ENCODE measurements around the gene MYL6. TPM values are rescaled to one million over a fixed set of nuclear protein-coding genes. Genes with fewer than 3 reads are reported as not detected.

Gene MYL6
- total RNA-seq, 1 donor from 2014 or later, result 1,233 TPM

DNA sequence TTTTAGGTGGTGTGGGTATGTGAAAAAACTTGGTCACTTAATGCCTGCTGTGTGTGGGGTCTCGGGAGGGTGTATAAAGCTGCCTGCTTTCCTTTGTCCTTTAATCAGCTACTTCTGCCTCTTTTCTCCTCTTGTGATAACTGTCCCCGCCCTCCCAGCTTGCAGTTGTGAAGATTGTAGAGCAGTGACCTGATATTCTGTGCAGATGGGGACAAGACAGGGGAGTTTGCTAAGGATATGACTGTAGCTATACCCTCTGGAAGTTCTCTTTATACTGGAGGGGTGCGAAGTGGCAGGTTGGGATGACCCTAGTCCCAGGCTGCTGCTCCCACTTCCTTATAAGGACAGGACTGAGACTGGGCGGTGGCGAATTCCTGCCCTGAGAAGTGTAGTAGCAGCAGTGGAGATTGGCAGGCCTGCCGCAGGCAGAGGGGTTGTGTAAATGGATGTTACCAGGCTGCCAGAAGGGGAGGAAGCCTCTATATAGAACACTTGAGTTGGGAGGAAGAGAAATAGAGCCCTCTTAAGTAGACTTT is 835 bp downstream of the MYL6 start:
- Histone ChIP-seq H3K4me2 (peak overlapping the region; percentile 90), H3K27me3 (no peaks in the 10 kb centered on the region), H3K9me3 (ENCODE audit: low read depth) (no peaks in the 10 kb centered on the region), H3K4me1 (peaks cover 49% of the 10 kb centered on the region), H3K9ac (peak overlapping the region; percentile 90), H3K36me3 (no peaks in the 10 kb centered on the region), H3K79me2 (ENCODE audit: low read depth) (peaks cover 30% of the 10 kb centered on the region), H3K27ac (peak overlapping the region; percentile 89), H3K4me3 (peak overlapping the region; percentile 73), H2AFZ (replicated peaks) (no peak overlapping the region), H4K20me1 (ENCODE audit: low read depth) (peaks cover 56% of the 10 kb centered on the region), H3F3A (ENCODE audit: low read depth) (peaks cover 78% of the 10 kb centered on the region)
- Mint-ChIP-seq H3K36me3 (peaks cover 56% of the 10 kb centered on the region), H3K9me3 (no peaks in the 10 kb centered on the region), H3K27ac (peak overlapping the region; percentile 100), H3K27me3 (ENCODE audit: insufficient read depth, low read depth) (peaks cover 33% of the 10 kb centered on the region), H3K4me1 (peaks cover 75% of the 10 kb centered on the region), H3K4me3 (peak overlapping the region; percentile 99)
- DNase-seq (ENCODE audit: low spot score), result peak; percentile 77
- no peak for TF ChIP-seq EZH2 (IDR thresholded peaks at IDR 0.05)
- TF ChIP-seq EZH2phosphoT487 (IDR thresholded peaks at IDR 0.05), result no peak
- no peak for TF ChIP-seq CTCF (IDR thresholded peaks at IDR 0.05)

DNA sequence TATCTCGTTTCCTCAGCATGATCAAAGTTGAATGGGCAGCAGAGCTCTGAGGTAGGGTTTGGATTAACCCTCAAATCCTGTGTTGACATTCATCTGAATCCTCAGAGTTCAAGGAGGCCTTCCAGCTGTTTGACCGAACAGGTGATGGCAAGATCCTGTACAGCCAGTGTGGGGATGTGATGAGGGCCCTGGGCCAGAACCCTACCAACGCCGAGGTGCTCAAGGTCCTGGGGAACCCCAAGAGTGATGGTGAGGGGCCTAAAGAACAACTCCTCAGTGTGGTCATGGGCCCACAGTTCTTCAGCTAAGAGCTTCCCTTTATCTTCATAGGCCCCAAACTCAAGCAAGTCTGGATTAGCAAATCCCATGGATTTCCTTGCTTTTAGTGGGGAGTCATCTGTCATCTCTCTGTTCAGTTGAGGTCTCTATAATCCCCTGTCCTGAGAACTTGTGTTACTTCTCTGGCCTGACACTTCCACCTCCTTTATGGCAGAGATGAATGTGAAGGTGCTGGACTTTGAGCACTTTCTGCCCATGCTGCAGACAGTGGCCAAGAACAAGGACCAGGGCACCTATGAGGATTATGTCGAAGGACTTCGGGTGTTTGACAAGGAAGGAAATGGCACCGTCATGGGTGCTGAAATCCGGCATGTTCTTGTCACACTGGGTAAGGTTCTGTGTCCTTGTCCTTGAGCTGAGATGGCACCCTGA is 1.5 kb downstream of the MYL6 start:
- H3F3A ChIP-seq (ENCODE audit: low read depth), result peaks cover 78% of the 10 kb centered on the region
- Mint-ChIP-seq H3K9me3 (no peaks in the 10 kb centered on the region), H3K27ac (peak overlapping the region; percentile 100), H3K27me3 (ENCODE audit: insufficient read depth, low read depth) (peaks cover 33% of the 10 kb centered on the region), H3K36me3 (peaks cover 59% of the 10 kb centered on the region), H3K4me1 (peaks cover 70% of the 10 kb centered on the region), H3K4me3 (peak overlapping the region; percentile 99)
- H3K79me2 ChIP-seq (ENCODE audit: low read depth), result peaks cover 30% of the 10 kb centered on the region
- H2AFZ ChIP-seq (replicated peaks), result no peak overlapping the region
- H3K4me2 ChIP-seq, result peak overlapping the region; percentile 90
- peaks cover 58% of the 10 kb centered on the region for H4K20me1 ChIP-seq (ENCODE audit: low read depth)
- H3K4me3 ChIP-seq, result peak overlapping the region; percentile 73
- H3K27me3 ChIP-seq, result no peaks in the 10 kb centered on the region
- H3K9me3 ChIP-seq (ENCODE audit: low read depth), result no peaks in the 10 kb centered on the region
- H3K27ac ChIP-seq, result no peak overlapping the region
- TF ChIP-seq EZH2 (IDR thresholded peaks at IDR 0.05) (no peak), EZH2phosphoT487 (IDR thresholded peaks at IDR 0.05) (no peak), CTCF (IDR thresholded peaks at IDR 0.05) (no peak)
- peaks cover 49% of the 10 kb centered on the region for H3K4me1 ChIP-seq
- DNase-seq (ENCODE audit: low spot score), result no peak
- peak overlapping the region; percentile 90 for H3K9ac ChIP-seq
- no peaks in the 10 kb centered on the region for H3K36me3 ChIP-seq

- Histone ChIP-seq H3K4me3 (peak overlapping the region; percentile 73), H3K27me3 (no peaks in the 10 kb centered on the region), H3K9me3 (ENCODE audit: low read depth) (no peaks in the 10 kb centered on the region), H3K79me2 (ENCODE audit: low read depth) (peaks cover 30% of the 10 kb centered on the region), H3K4me1 (peaks cover 49% of the 10 kb centered on the region), H3K27ac (peak overlapping the region; percentile 77), H3K36me3 (no peaks in the 10 kb centered on the region), H3K9ac (no peak overlapping the region), H3F3A (ENCODE audit: low read depth) (peaks cover 82% of the 10 kb centered on the region), H4K20me1 (ENCODE audit: low read depth) (peaks cover 58% of the 10 kb centered on the region), H3K4me2 (peak overlapping the region; percentile 90), H2AFZ (replicated peaks) (no peak overlapping the region)
- peak overlapping the region; percentile 100 for H3K27ac Mint-ChIP-seq
- peaks cover 33% of the 10 kb centered on the region for H3K27me3 Mint-ChIP-seq (ENCODE audit: insufficient read depth, low read depth)
- peaks cover 64% of the 10 kb centered on the region for H3K4me1 Mint-ChIP-seq
- TF ChIP-seq CTCF (IDR thresholded peaks at IDR 0.05), result no peak
- no peak for TF ChIP-seq EZH2 (IDR thresholded peaks at IDR 0.05)
- H3K4me3 Mint-ChIP-seq, result peak overlapping the region; percentile 99
- DNase-seq (ENCODE audit: low spot score), result no peak
- no peaks in the 10 kb centered on the region for H3K9me3 Mint-ChIP-seq
- peaks cover 57% of the 10 kb centered on the region for H3K36me3 Mint-ChIP-seq
Observed at GRCh38 chr12:56160193-56160763, 2.1 kb downstream of the MYL6 start.

All from neural progenitor cell (in vitro differentiated cells).